HG03280 (cell line): ENCODE results near the gene REC8.

Experiments
- ATAC-seq: cut with Tn5 transposase; IDR thresholded peaks from one replicate; pipeline ENCODE4 v1.9.1; 2021; ENCODE audit warnings: mild to moderate bottlenecking, moderate library complexity; ENCODE audit not compliant: unreplicated experiment

Gene REC8, protein sequence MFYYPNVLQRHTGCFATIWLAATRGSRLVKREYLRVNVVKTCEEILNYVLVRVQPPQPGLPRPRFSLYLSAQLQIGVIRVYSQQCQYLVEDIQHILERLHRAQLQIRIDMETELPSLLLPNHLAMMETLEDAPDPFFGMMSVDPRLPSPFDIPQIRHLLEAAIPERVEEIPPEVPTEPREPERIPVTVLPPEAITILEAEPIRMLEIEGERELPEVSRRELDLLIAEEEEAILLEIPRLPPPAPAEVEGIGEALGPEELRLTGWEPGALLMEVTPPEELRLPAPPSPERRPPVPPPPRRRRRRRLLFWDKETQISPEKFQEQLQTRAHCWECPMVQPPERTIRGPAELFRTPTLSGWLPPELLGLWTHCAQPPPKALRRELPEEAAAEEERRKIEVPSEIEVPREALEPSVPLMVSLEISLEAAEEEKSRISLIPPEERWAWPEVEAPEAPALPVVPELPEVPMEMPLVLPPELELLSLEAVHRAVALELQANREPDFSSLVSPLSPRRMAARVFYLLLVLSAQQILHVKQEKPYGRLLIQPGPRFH

DNA sequence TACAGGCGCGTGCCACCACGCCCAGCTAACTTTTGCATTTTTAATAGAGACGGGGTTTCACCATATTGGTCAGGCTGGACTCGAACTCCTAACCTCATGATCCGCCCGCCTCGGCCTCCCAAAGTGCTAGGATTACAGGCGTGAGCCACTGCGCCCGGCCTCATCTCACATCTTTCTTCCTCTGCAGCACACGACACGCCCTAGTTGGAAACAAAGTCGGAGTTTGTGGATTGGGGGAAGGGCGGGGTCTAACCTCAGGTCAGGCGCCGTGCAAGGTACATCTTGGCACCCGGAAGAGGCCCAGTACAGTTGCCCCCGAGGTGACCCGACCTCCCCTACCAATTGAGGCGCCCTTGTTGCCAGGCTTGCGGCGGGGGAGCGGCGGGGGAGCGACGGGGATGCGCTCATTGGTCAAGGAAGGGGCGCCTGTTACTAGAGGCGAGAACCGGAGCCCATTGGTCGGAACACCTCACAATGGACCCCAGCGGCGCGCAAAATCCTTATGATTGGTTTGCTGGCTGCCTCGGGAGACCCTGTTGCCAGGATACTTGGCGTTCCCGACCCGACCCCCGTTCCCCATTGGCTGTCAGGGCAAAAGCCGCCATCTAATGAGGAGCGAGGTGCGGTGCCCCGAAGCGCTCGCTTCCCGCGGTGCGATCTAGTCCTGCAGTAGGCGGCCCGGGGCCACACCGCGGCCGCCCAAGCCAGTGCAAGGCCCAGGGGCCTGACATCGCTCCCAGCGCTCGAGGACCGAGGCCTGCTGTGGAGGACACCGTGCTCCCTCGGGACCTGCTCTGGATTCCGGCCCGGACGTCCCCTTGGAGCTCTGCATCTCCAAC lies at the start of gene REC8:
TSS of gene REC8 (plus strand) at position 659 of the 839 bp plus-strand sequence. CDS start 473 bp downstream, outside the sequence.
- peak; percentile 76 for ATAC-seq

DNA sequence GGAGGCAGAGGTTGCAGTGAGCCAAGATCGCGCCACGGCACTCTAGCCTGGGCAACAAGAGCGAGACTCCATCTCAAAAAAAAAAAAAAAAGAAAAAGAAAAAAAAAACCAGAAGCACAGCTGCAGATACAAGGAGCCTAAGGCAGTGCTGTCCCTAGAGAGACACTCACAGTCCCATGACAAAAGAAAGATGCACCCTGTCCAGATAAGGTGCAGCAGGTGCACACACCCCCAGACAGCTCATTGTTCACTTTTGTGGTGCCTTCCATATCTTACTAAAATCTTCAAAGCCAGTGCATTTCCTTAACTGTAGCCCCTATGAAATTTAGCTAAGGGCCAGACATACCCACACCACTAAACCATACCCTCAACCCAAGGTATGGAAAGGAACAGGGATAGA lies 49.5 kb upstream of the REC8 start:
- ATAC-seq, result no peak

DNA sequence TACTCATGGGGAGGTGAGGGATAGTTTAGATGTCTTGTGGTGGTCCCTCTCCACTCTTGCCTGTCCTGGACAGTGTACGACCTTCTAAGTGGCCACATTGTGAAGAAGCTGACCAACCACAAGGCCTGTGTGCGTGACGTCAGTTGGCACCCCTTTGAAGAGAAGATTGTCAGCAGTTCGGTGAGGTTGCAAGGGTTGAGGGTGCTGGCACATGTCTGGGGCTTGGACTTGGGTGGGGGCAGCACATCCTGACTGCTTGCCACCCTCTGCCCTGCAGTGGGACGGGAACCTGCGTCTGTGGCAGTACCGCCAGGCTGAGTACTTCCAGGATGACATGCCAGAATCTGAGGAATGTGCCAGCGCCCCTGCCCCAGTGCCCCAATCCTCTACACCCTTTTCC lies 49.0 kb upstream of the REC8 start:
- ATAC-seq, result no peak

DNA sequence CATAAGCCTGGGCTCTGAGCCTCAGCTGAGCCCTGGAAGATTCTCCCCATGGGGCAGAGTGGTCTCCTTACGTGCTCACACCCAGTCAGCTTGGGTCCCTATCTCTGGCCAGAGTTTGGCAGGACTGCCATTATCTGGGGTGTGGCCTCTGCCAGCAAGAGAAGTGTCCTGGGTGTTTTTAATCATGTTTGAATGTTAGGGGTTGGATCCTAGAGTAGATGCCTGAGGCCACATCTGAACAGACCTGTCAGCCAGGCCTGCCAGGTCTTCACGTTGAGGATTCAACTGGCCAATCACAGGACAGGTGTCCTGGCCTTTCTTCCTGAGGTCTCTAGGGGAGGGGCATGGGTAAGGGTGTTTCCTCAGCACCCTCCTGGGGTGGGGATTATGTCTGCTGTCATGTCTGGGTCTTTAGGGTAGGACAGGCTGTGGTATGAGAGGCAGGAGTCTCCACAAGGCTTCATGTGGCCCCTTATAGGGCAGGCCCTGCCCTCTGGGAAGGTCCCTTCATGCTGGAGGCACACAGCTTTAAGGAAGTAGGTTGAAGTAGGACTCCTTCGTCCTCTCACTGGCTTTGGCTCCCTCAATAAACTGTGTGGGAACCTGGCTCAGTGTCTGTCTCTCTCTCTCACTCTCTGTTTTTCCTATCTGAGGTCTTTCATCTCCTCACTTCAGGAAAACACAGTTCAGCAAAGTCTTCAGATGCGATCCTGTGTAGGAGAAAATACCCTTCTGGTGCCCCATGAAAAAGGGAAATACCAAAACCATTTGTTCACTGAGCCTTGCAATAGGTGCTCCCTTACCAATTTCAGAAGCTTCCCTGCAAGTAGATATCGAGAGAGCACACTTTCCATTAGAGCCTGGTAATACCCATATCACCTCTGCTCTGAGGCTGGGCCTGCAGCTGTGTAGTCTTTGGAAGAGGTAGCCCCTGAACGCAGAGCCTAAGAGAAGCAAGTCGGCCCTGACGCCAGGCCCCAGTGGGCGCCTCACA lies 48.2 kb upstream of the REC8 start:
- ATAC-seq, result no peak

DNA sequence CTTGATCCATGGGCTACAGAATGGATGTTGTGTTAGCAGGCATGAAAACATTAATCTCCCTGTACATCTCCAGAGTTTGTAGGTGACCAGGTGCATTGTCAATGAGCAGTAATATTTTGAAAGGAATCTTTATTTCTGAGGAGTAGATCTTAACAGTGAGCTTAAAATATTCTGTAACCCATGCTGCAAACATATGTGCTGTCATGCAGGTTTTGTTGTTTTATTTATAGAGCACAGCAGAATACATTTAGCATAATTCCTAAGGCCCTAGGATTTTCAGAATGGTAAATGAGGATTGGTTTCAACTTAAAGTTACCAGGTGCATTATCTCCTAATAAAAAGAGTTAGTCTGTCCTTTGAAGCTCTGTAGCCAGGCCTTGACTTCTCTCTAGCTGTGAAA lies 44.9 kb upstream of the REC8 start:
- no peak for ATAC-seq

DNA sequence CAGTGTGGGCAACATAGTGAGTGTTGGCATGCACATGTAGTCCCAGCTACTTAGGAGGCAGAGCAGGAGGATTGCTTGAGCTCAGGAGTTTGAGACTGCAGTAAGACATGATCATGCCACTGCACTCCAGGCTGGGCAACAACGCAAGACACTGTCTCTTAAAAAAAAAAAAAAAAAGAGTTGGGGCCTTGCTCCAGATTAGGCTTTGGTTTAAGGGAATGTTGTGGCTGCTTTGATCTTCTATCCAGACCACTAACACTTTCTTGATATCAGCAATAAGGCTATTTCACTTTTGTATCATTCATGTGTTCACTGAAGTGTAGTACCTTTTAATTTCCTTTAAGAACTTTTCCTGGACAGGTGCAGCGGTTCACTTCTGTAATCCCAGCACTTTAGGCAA lies 44.2 kb upstream of the REC8 start:
- ATAC-seq, result no peak

DNA sequence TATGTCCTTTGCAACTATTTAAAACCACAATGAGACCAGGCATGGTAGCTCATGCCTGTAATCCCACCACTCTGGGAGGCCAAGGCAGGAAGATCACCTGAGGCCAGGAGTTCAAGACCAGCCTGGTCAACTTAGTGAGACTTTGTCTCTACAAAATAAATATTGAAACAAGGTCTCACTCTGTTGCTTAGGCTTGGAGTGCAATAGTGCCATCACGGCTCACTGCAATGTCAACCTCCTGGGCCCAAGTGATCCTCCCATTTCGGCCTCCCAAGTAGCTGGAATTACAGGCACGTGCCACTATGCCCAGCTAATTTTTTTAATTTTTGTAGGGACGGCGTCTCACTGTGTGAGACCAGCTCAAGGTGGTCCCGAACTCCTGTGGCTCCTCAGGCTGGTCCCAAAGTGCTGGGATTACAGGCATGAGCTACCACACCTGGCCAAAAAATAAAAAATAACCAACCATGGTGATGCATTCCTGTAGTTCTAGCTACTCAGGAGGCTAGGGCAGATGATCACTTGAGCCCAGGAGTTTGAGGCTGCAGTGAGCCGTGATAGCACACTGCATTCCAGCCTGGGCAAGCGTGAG lies 42.4 kb upstream of the REC8 start:
- no peak for ATAC-seq

DNA sequence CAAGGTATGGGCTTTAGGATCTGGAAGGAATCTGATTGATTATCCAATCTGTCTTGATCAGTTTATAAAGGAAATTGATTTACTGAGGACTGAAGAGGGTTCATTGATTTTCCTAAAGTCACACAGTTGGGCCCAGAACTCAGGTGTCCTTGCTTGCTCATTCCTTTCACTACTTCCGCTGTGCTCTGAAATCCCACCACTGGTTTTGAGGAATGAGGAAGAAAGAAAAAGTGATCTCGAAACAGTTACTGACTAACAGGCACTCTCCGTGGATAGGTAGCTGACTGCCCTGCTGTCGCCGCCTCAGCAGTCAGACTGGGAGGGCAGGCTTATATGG lies 41.5 kb upstream of the REC8 start, which contains the start of gene FITM1:
TSS of gene FITM1 (plus strand) at position 280 of the 337 bp plus-strand sequence. CDS start 905 bp downstream, outside the sequence.
- ATAC-seq, result no peak

DNA sequence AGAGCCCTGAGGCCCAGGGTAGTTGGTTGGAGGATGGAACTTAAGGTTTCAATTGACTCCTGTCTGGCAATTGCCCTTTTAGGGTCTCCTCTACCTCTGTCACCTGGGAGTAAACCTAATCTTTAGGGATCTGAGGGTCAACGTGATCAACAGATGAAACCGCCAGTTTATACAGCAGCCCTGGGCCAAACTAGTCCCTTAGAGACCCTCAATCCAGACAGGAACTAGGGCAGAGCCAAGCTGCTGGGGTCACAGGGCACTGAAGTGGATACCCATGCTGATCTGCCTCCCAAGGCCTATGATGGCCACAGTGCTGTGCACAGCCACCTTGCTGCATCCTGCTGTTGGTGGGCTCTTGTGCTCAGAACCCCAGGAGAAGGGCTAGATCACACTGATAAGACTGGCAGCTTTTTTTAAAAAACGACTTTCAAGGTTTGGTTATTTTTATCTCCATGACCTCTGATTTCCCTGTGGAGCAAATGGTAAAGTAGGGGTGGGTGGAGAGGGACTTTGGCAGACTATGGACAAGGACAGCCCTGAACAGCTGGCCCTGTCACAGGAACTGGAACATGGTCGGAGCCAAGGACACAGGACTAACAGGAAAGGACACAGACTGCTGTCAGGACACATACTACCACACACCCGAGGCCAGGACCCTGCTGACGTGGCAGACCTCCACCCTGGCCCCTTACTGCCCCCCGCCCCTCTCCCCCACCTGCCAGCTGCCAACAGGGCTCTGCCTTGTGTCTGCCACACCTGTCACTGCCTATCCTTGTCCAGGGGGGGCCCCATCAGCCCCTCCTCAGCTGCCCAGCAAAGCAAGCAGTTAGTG lies 40.9 kb upstream of the REC8 start:
- no peak for ATAC-seq

DNA sequence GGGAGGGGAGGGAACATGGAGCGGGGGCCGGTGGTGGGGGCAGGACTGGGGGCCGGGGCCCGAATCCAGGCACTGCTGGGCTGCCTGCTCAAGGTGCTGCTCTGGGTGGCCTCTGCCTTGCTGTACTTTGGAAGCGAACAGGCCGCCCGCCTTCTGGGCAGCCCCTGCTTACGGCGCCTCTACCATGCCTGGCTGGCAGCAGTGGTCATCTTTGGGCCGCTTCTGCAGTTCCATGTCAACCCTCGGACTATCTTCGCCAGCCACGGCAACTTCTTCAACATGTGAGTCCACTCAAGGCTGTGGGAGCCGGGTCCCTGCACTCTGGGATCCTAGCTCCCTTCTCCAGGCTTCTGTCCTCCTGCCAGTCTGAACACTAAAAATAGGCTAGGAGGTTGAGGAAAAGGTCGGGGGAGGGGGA lies 40.3 kb upstream of the REC8 start:
- ATAC-seq, result no peak

DNA sequence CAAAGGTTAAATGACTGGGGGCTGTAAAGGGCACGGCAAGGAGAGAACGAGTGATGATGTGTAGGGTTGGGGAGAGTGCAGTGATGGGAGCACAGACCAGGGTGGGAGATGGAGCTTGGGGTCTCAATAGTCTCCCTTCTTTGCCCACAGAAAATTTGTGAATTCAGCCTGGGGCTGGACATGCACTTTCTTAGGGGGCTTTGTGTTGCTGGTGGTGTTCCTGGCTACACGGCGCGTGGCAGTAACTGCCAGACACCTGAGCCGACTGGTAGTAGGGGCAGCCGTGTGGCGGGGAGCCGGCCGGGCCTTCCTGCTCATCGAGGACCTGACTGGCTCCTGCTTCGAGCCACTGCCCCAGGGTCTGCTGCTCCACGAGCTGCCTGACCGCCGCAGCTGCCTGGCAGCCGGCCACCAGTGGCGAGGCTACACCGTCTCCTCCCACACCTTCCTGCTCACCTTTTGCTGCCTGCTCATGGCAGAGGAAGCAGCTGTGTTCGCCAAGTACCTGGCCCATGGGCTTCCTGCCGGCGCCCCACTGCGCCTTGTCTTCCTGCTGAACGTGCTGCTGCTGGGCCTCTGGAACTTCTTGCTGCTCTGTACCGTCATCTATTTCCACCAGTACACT lies 39.7 kb upstream of the REC8 start:
- ATAC-seq, result no peak

DNA sequence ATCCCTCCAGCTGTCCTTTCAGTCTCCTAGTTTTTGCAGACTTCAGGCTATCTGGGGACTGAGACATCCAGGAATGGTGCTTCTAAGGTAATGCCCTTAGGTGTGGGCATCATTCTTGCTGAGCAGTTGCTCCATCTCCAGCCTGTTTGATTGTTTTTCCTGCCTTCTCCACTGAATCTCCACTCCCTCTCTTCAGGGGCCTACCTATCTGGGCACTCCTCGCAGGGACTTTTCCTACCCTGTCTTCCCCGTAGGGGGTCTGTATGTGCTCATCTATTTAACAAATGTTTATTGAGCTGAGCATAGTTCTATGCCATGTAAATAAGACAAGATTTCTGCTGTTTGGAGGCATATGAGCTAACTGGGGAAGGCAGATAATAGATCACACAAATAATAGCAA lies 38.9 kb upstream of the REC8 start:
- ATAC-seq, result no peak

DNA sequence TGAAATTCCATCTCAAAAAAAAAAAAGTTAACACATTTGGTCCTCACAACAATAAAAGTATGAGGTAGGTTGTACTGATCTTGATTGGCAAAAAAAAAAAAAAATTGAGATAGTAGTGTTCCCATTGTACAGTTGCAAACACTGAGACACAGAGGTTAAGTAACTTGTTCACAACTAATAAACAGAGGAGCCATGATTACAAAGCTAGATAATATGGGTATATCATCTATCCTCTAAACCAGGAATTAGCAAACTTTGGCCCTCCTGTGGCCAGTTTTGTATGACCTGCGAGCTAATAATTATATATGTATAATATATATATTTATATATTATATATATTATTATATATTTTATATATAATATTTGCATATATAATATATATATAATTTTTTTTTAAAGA lies 38.1 kb upstream of the REC8 start:
- ATAC-seq, result no peak

DNA sequence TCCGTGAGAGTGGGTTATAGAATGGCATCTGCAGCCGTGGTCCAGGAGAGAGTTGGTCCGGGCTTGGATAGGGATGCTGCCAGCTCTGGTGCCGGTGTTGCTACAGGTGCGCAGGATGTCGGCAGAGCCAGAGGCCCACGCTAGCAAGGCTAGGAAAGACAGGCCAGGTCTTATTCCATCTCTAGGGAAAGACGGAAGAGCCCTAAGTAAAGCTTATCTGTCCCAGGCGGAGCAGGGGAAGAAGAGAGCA lies 36.4 kb upstream of the REC8 start:
- peak; percentile 8 for ATAC-seq

DNA sequence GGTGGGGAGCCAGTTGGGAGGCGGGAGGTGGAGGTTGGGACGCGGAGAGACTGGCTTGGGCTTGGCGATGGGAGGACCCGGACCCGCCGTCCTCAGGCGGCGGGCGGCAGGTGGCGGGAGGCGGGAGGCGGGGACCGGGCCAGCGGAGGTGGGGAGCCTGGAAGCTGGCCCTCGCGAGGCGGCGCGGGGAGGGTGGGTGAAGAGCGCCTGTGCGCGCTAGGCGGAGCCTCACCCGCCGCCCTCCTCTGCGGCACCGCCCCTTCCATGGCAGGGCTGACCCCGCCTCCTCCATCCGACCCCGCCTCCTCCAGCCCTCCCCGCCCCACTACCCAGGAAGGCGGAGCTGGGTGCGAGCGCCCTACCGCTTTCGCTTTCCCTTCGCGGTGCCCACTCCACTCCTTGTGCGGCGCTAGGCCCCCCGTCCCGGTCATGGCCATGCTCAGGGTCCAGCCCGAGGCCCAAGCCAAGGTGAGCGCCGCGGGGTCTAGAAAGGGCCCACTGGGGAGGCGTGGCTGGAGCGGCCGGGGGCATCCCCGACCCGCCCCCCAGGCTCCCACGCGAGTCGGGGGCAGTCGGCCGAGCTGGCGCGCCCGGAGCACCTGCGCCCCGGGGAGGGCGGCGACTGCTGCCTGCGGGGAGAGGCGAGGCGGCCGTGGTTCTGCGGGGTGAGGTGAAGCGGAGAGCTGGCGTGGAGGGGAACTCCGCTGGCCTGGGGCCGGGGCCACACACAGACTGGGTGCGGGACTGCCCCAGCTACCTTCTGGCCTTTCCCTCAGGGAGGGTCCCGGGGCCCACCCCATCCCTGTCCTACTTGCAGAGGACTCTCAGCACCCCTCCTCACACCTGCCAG lies 35.8 kb upstream of the REC8 start, which contains the start of gene PSME1:
TSS of gene PSME1 (plus strand) at position 361 of the 850 bp plus-strand sequence. CDS start at position 430, 69 bp downstream.
- peak; percentile 92 for ATAC-seq

DNA sequence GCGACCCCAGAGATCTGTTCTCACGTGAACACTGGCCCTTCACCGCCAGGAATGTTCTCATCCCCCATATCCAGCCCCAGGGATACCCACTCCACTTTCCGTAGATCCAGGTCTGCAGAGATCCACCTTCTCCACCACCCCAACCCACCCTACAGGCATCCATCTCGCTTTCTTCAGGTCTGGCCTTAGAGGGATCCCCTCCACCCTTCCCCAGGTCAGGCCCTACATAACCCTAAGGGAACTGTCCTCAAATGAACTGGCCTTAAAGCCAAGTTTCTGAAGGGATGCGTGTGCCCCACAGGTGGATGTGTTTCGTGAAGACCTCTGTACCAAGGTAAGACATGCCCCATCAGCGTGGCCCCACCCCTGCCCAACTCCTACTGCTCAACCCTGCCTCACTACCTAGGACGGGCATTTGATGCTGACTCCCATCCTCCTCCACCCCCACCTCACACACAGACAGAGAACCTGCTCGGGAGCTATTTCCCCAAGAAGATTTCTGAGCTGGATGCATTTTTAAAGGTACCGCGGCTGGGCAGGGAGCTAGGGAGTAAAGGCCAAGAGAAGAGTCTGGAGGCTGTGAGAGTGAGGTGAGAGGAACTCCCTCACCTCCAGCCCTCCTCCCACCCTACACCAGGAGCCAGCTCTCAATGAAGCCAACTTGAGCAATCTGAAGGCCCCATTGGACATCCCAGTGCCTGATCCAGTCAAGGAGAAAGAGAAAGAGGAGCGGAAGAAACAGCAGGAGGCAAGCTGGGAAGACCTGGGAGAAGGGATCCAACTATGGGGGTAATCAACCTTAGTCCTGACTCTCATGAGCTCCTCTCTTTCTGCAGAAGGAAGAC lies 35.0 kb upstream of the REC8 start:
- no peak for ATAC-seq
